Cardiac fibroblast (primary cell): ENCODE data around the gene USP22.

Experiments used
- DNase-seq, 2 donors: peaks; one replicate each; pipeline versions ENCODE4 v3.0.0 to v3.0.0-alpha.2; 2010; ENCODE audit warnings: low read depth in 2 of 2
- H3K4me3 ChIP-seq, 2 donors: replicated peaks in 1 of 2; 1 replicate in 1 of 2; 2 replicates in 1 of 2; pipeline ENCODE4 v1.5.1; 2011; ENCODE audit warnings: low read depth in 2 of 2, low read length in 2 of 2, mild to moderate bottlenecking in 2 of 2, moderate library complexity in 1 of 2
- CTCF ChIP-seq: IDR thresholded peaks from one replicate; pipeline ENCODE4 v1.5.1; 2011; ENCODE audit warnings: low read depth, mild to moderate bottlenecking, low read length, inconsistent platforms

Gene USP22

GRCh38 chr17:20995873-20996723, 46.7 kb downstream of the USP22 start:
- no peak overlapping the region for H3K4me3 ChIP-seq
- DNase-seq: no peak
- no peak for TF ChIP-seq CTCF

GRCh38 chr17:20995164-20995872, 47.5 kb downstream of the USP22 start:
- DNase-seq: no peak
- TF ChIP-seq CTCF: no peak
- no peak overlapping the region for H3K4me3 ChIP-seq

- no peak for DNase-seq
- H3K4me3 ChIP-seq: no peak overlapping the region
- no peak for TF ChIP-seq CTCF
These were observed 48.0 kb downstream of the USP22 start for GRCh38 chr17:20994779-20995149.

GRCh38 chr17:20993863-20994778, 48.7 kb downstream of the USP22 start:
- TF ChIP-seq CTCF: no peak
- no peak overlapping the region for H3K4me3 ChIP-seq
- DNase-seq: no peak

GRCh38 chr17:20992987-20993862, 49.6 kb downstream of the USP22 start:
- peak; percentile 97 for TF ChIP-seq CTCF
- peak; percentile 88 to 89 for DNase-seq
- H3K4me3 ChIP-seq: no peak overlapping the region

GRCh38 chr17:20992416-20992815, 50.4 kb downstream of the USP22 start:
- no peak overlapping the region for H3K4me3 ChIP-seq
- TF ChIP-seq CTCF: no peak
- DNase-seq: no peak
